ENCODE results near the gene RPL7L1. TPM values are rescaled to one million over a fixed set of nuclear protein-coding genes. Genes with fewer than 3 reads are reported as not detected.

The RPL7L1 gene
- total and polyA plus RNA-seq, 2 of the 13 experiments (the other 11 are each of a cell fraction or from before 2014, with no cell fraction given): 51.6 to 179 TPM

GRCh38 chr6:42845327-42845694 is 34.1 kb upstream of the RPL7L1 start (continued):
- peak; percentile 76; the same call in 1 of the 2 replicates for TF ChIP-seq ZNF503 (CRISPR knock-in tag; IDR thresholded peaks at IDR 0.05)
- peak; percentile 61; the same call in 1 of the 2 replicates for TF ChIP-seq POGK (CRISPR knock-in tag; conservative IDR thresholded peaks at IDR 0.05)
- TF ChIP-seq SATB2 (CRISPR knock-in tag; IDR thresholded peaks at IDR 0.05): 0 out of 2 replicates have a peak, but pooled peaks have one; percentile 50
- peak; percentile 82 for TF ChIP-seq HDAC2 (CRISPR knock-in tag; IDR thresholded peaks at IDR 0.05)
- TF ChIP-seq ZNF232 (CRISPR knock-in tag; IDR thresholded peaks at IDR 0.05; ENCODE audit: borderline replicate concordance): peak; percentile 66; the same call in 1 of the 2 replicates
- TF ChIP-seq NR2F2 (IDR thresholded peaks at IDR 0.05; ENCODE audit: borderline replicate concordance, low read depth): no peak
- peak; percentile 63 for TF ChIP-seq NCOA2 (CRISPR knock-in tag; IDR thresholded peaks at IDR 0.05)
- TF ChIP-seq, protein P1, sequence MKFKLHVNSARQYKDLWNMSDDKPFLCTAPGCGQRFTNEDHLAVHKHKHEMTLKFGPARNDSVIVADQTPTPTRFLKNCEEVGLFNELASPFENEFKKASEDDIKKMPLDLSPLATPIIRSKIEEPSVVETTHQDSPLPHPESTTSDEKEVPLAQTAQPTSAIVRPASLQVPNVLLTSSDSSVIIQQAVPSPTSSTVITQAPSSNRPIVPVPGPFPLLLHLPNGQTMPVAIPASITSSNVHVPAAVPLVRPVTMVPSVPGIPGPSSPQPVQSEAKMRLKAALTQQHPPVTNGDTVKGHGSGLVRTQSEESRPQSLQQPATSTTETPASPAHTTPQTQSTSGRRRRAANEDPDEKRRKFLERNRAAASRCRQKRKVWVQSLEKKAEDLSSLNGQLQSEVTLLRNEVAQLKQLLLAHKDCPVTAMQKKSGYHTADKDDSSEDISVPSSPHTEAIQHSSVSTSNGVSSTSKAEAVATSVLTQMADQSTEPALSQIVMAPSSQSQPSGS (CRISPR knock-in tag; IDR thresholded peaks at IDR 0.05): peak; percentile 73; the same call in 1 of the 2 replicates
- TF ChIP-seq TFE3 (CRISPR knock-in tag; IDR thresholded peaks at IDR 0.05): peak; percentile 68
- TF ChIP-seq ZNF574 (CRISPR knock-in tag; IDR thresholded peaks at IDR 0.05): peak; percentile 79
- TF ChIP-seq SIX1 (CRISPR knock-in tag; IDR thresholded peaks at IDR 0.05; ENCODE audit: borderline replicate concordance): peak; percentile 54; the same call in 1 of the 2 replicates
- peak; percentile 77; the same call in 1 of the 2 replicates for TF ChIP-seq RCOR2 (CRISPR knock-in tag; IDR thresholded peaks at IDR 0.05)
- peak; percentile 58; the same call in 1 of the 2 replicates for TF ChIP-seq PPARG (CRISPR knock-in tag; conservative IDR thresholded peaks at IDR 0.05)
- TF ChIP-seq PBX2 (CRISPR knock-in tag; IDR thresholded peaks at IDR 0.05): no peak
- TF ChIP-seq TSC22D2 (CRISPR knock-in tag; IDR thresholded peaks at IDR 0.05; ENCODE audit: borderline replicate concordance): peak; percentile 62; the same call in 1 of the 2 replicates
- TF ChIP-seq ZNF724P (CRISPR knock-in tag; IDR thresholded peaks at IDR 0.05; ENCODE audit: borderline replicate concordance): no peak
- peak; percentile 93 for TF ChIP-seq CEBPG (CRISPR knock-in tag; IDR thresholded peaks at IDR 0.05)
- peak; percentile 31; the same call in 1 of the 2 replicates for TF ChIP-seq MAX (IDR thresholded peaks at IDR 0.05)
- TF ChIP-seq ZNF296 (CRISPR knock-in tag; conservative IDR thresholded peaks at IDR 0.05): no peak
- 0 out of 2 replicates have a peak, but pooled peaks have one; percentile 43 for TF ChIP-seq ZNF441 (CRISPR knock-in tag; IDR thresholded peaks at IDR 0.05; ENCODE audit: borderline replicate concordance)
